Measurements from ENCODE around the gene ARID3A. TPM values are rescaled to one million over a fixed set of nuclear protein-coding genes. Genes with fewer than 3 reads are reported as not detected.

Gene ARID3A
- total and polyA plus RNA-seq, 2 of the 8 experiments (the other 6 are each of a cell fraction or from before 2014, with no cell fraction given) = 40.5 to 77.4 TPM

DNA sequence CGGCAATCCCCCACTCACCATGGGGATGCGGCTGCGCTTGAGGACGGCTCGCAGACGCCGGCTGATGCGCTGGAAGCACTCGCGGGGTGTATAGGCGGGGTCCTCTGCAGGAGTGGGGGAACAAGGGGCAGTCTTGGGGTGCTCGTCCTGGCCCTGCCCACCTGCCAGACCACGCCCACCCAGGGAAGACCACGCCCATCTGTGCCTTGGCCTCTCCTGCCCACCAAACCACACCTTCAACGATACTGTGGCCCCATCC, 25.9 kb upstream of the ARID3A start:
- CTCF ChIA-PET (ENCODE audit: partially characterized antibody) = interaction anchor here (1.1 kb wide), 1 partner anchor 24 kb away, joined by 3 read pairs; no protein-coding TSS in a partner anchor
- Histone ChIP-seq H3K4ac (replicated peaks; ENCODE audit: insufficient read length, low read depth, low read length) (no peak overlapping the region), H3K23ac (ENCODE audit: insufficient read length) (no peak overlapping the region), H3K9ac (replicated peaks in 1 of 4; ENCODE audit: extremely low read depth in 1 of 4, low read depth in 3 of 4, low read length in 3 of 4) (no peak overlapping the region), H4K8ac (ENCODE audit: extremely low read depth, insufficient read depth, low read length) (peak overlapping the region; percentile 35; the same call in 1 of the 2 replicates), H3K4me2 (ENCODE audit: insufficient read depth in 1 of 2, low read depth in 2 of 2, low read length in 2 of 2) (no peak overlapping the region), H3K18ac (ENCODE audit: extremely low read depth, low read length) (no peak overlapping the region), H3K9me3 (ENCODE audit: insufficient read depth in 2 of 2, low read depth in 1 of 2, low read length in 1 of 2) (no peaks in the 10 kb centered on the region), H3K79me1 (ENCODE audit: low read depth, low read length) (no peaks in the 10 kb centered on the region; the same call in 1 of the 2 replicates), H3K14ac (ENCODE audit: insufficient read length) (no peak overlapping the region), H4K91ac (replicated peaks; ENCODE audit: insufficient read length, low read length) (no peak overlapping the region), H3K4me3 (ENCODE audit: extremely low read depth in 1 of 4, insufficient read depth in 2 of 4, low read depth in 3 of 4, low read length in 4 of 4) (no peak overlapping the region), H4K5ac (ENCODE audit: insufficient read length, low read depth, low read length) (no peak overlapping the region), H3K27me3 (replicated peaks in 1 of 4; ENCODE audit: control insufficient read depth in 3 of 4, extremely low read depth in 1 of 4, insufficient read depth in 3 of 4, low read length in 3 of 4) (no peaks in the 10 kb centered on the region), H2BK15ac (ENCODE audit: low read length) (no peak overlapping the region; the same call in 1 of the 2 replicates), H3K36me3 (ENCODE audit: control insufficient read depth in 2 of 4, insufficient read depth in 4 of 4, low read length in 3 of 4) (peaks cover 0 to 13% (median 2%) of the 10 kb centered on the region in 4 experiments; a peak in 2 of 8 replicates), H3K4me1 (replicated peaks in 1 of 4; ENCODE audit: control insufficient read depth in 3 of 4, insufficient read depth in 4 of 4, low read length in 3 of 4) (peaks cover 0 to 11% (median 5%) of the 10 kb centered on the region in 4 experiments; a peak in 5 of 7 replicates), H2BK12ac (ENCODE audit: low read depth, low read length) (0 out of 2 replicates have a peak overlapping the region, but pooled peaks have one; percentile 39), H3K27ac (ENCODE audit: low read depth, low read length) (no peak overlapping the region), H3K23me2 (ENCODE audit: low read depth, low read length) (peaks cover 3% of the 10 kb centered on the region; the same call in 1 of the 2 replicates), H3K79me2 (ENCODE audit: control insufficient read depth in 1 of 2, insufficient read depth in 2 of 2, low read length in 2 of 2) (peaks cover 0 to 9% of the 10 kb centered on the region in 2 experiments; a peak in 2 of 4 replicates), H3K56ac (replicated peaks; ENCODE audit: insufficient read length, low read depth, low read length) (no peak overlapping the region), H2AK5ac (ENCODE audit: low read depth, low read length) (peak overlapping the region; percentile 24; the same call in 1 of the 2 replicates), H4K20me1 (replicated peaks in 1 of 2; ENCODE audit: control insufficient read depth in 1 of 2, insufficient read depth in 2 of 2, low read length in 2 of 2) (peaks cover 13 to 27% of the 10 kb centered on the region in 2 experiments), H2AFZ (ENCODE audit: low read length) (no peak overlapping the region), H2BK20ac (ENCODE audit: low read length) (no peak overlapping the region), H2BK5ac (ENCODE audit: low read depth, low read length) (peak overlapping the region; percentile 52; the same call in 1 of the 2 replicates), H2BK120ac (replicated peaks; ENCODE audit: low read depth, low read length) (no peak overlapping the region)
- no peak for DNase-seq (ENCODE audit: low read depth in 1 of 2, low spot score in 2 of 2)
- POLR2A ChIA-PET (ENCODE audit: partially characterized antibody) = no interaction called here
- WGBS, 2 experiments (ENCODE audit: extremely low coverage in 1 of 2, insufficient coverage in 1 of 2, insufficient read length in 1 of 2, insufficient replicate concordance in 2 of 2, low coverage in 1 of 2, low lambda C conversion rate in 2 of 2, missing lambda C conversion rate in 1 of 2) = 92% methylated on average over 15 of the region's 15 CpGs; no CpG with 5 or more reads in 1 of the 2 experiments
- no peak for FAIRE-seq
- no peak for TF ChIP-seq CREB1 (IDR thresholded peaks at IDR 0.05)
- TF ChIP-seq CBX8 (IDR thresholded peaks at IDR 0.05; ENCODE audit: borderline replicate concordance, low read depth, low read length) = no peak
- no peak for TF ChIP-seq HDAC6 (IDR thresholded peaks at IDR 0.05; ENCODE audit: low read depth, low read length)
- TF ChIP-seq SIRT6 (IDR thresholded peaks at IDR 0.05; ENCODE audit: low read length) = no peak
- TF ChIP-seq KDM1A (IDR thresholded peaks at IDR 0.05; ENCODE audit: borderline replicate concordance, low read length) = no peak
- TF ChIP-seq PHF8 (conservative IDR thresholded peaks at IDR 0.05; ENCODE audit: low read depth, low read length) = no peak
- no peak for TF ChIP-seq GABPA (IDR thresholded peaks at IDR 0.05; ENCODE audit: borderline replicate concordance, insufficient read depth, low read length)
- no peak for TF ChIP-seq SAP30 (IDR thresholded peaks at IDR 0.05; ENCODE audit: insufficient read depth, insufficient replicate concordance, low read length)
- no peak for TF ChIP-seq SP2 (IDR thresholded peaks at IDR 0.05; ENCODE audit: low read length)
- no peak for TF ChIP-seq CHD2 (IDR thresholded peaks at IDR 0.05; ENCODE audit: low read length)
- TF ChIP-seq, protein P1, sequence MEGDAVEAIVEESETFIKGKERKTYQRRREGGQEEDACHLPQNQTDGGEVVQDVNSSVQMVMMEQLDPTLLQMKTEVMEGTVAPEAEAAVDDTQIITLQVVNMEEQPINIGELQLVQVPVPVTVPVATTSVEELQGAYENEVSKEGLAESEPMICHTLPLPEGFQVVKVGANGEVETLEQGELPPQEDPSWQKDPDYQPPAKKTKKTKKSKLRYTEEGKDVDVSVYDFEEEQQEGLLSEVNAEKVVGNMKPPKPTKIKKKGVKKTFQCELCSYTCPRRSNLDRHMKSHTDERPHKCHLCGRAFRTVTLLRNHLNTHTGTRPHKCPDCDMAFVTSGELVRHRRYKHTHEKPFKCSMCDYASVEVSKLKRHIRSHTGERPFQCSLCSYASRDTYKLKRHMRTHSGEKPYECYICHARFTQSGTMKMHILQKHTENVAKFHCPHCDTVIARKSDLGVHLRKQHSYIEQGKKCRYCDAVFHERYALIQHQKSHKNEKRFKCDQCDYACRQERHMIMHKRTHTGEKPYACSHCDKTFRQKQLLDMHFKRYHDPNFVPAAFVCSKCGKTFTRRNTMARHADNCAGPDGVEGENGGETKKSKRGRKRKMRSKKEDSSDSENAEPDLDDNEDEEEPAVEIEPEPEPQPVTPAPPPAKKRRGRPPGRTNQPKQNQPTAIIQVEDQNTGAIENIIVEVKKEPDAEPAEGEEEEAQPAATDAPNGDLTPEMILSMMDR (IDR thresholded peaks at IDR 0.05; ENCODE audit: control extremely low read depth in 1 of 3, insufficient read depth in 1 of 3, low read depth in 1 of 3, low read length in 3 of 3) = no peak
- TF ChIP-seq RBBP5 (IDR thresholded peaks at IDR 0.05; ENCODE audit: borderline replicate concordance, low read depth, low read length) = no peak
